Keratinocyte (primary cell): ENCODE results near the gene SLC12A6. TPM values are rescaled to one million over a fixed set of nuclear protein-coding genes. Genes with fewer than 3 reads are reported as not detected.

Source experiments
- DNase-seq: peaks from one replicate; pipeline ENCODE4 v3.0.0-alpha.2; 2011; ENCODE audit warnings: low read depth, missing footprints, low spot score
- FAIRE-seq: peaks from 2 replicates; lab custom pipeline; 2011; peaks lifted over from hg19 to GRCh38; lab: Jason Lieb, UNC
- H2AFZ ChIP-seq: 2 replicates; pipeline ENCODE4 v1.6.0; 2012; ENCODE audit warnings: low read length, control low read depth, inconsistent platforms; ENCODE audit not compliant: control insufficient read depth
- H3K27ac ChIP-seq: 2 replicates; pipeline ENCODE4 v1.5.1; 2011; ENCODE audit warnings: low read length; ENCODE audit not compliant: control insufficient read depth, insufficient read depth
- H3K27me3 ChIP-seq: 3 replicates; pipeline ENCODE4 v1.6.0; 2011; ENCODE audit warnings: low read length; ENCODE audit not compliant: control insufficient read depth, insufficient read depth; ENCODE audit errors: extremely low read depth
- H3K36me3 ChIP-seq, 2 experiments: 2 replicates in 1 of 2; 3 replicates in 1 of 2; pipeline ENCODE4 v1.5.1; 2011; ENCODE audit warnings: low read length in 2 of 2, mild to moderate bottlenecking in 1 of 2; ENCODE audit not compliant: control insufficient read depth in 2 of 2, insufficient read depth in 2 of 2; ENCODE audit errors: extremely low read depth in 1 of 2
- H3K4me1 ChIP-seq: 3 replicates; pipeline ENCODE4 v1.5.1; 2011; ENCODE audit warnings: low read length; ENCODE audit not compliant: control insufficient read depth, insufficient read depth; ENCODE audit errors: extremely low read depth
- H3K4me2 ChIP-seq: 3 replicates; pipeline ENCODE4 v1.6.0; 2011; ENCODE audit warnings: low read depth, low read length; ENCODE audit not compliant: control insufficient read depth, insufficient read depth; ENCODE audit errors: extremely low read depth
- H3K4me3 ChIP-seq, 3 experiments: fragments of 200-600 bp in 1 of 3; sonication (generic) in 1 of 3; 2 replicates in 2 of 3; 3 replicates in 1 of 3; pipeline ENCODE4 v1.5.1; 2011 to 2016; ENCODE audit warnings: low read length in 3 of 3, mild to moderate bottlenecking in 3 of 3, control low read depth in 2 of 3, inconsistent platforms in 1 of 3, low read depth in 1 of 3, mixed read lengths in 1 of 3, mixed run types in 1 of 3, moderate library complexity in 1 of 3; ENCODE audit not compliant: control insufficient read depth in 2 of 3, insufficient read depth in 2 of 3; ENCODE audit errors: extremely low read depth in 1 of 3
- H3K79me2 ChIP-seq: 2 replicates; pipeline ENCODE4 v1.6.0; 2012; ENCODE audit warnings: low read length; ENCODE audit not compliant: control insufficient read depth, insufficient read depth
- H3K9ac ChIP-seq: 3 replicates; pipeline ENCODE4 v1.6.0; 2011; ENCODE audit warnings: low read length; ENCODE audit not compliant: control insufficient read depth, insufficient read depth; ENCODE audit errors: extremely low read depth
- H3K9me1 ChIP-seq: 3 replicates; pipeline ENCODE4 v1.6.0; 2011; ENCODE audit warnings: low read length; ENCODE audit not compliant: control insufficient read depth, insufficient read depth; ENCODE audit errors: extremely low read depth
- H3K9me3 ChIP-seq: 2 replicates; pipeline ENCODE4 v1.5.1; 2012; ENCODE audit warnings: low read depth, low read length; ENCODE audit not compliant: control insufficient read depth
- H4K20me1 ChIP-seq: 3 replicates; pipeline ENCODE4 v1.6.0; 2011; ENCODE audit warnings: low read length; ENCODE audit not compliant: control insufficient read depth, insufficient read depth; ENCODE audit errors: extremely low read depth
- CTCF ChIP-seq, 3 experiments: IDR thresholded peaks in 1 of 3; conservative IDR thresholded peaks in 1 of 3; optimal IDR thresholded peaks in 1 of 3; 2 replicates in 2 of 3; 3 replicates in 1 of 3; pipeline versions ENCODE3 to v1.5.1; 2011; ENCODE audit warnings: low read length in 3 of 3, mild to moderate bottlenecking in 3 of 3, moderate library complexity in 2 of 3, control low read depth in 1 of 3, inconsistent platforms in 1 of 3; ENCODE audit not compliant: insufficient read depth in 2 of 3; ENCODE audit errors: extremely low read depth in 1 of 3
- EZH2 ChIP-seq: IDR thresholded peaks from one replicate; pipeline ENCODE4 v1.6.1; 2012; ENCODE audit warnings: inconsistent platforms, mild to moderate bottlenecking, low read length, moderate library complexity
- dilution Hi-C: fragments of 300-500 bp; cut with MboI; formaldehyde crosslinking; loops from one replicate; pipeline ENCODE4 v1.7.0; 2020; ENCODE audit warnings: low sequenced_read_pairs; ENCODE audit not compliant: extremely low pct_ligation_motif_present
- polyA plus RNA-seq, 5 experiments: library from polyadenylated mRNA; depleted of rRNA in 3 of 5; stranded (reverse) in 3 of 5; stranded (forward) in 1 of 5; unstranded in 1 of 5; fragments of >200 nt; gene quantifications; 1 replicate in 1 of 5; 2 replicates in 3 of 5; 3 replicates in 1 of 5; pipeline versions ENCODE4 v1.2.1 to v1.2.3, GENCODE V29; 2011 to 2012; ENCODE audit warnings: missing spikeins in 2 of 5, low read depth in 1 of 5, low replicate concordance in 1 of 5

The SLC12A6 gene
- polyA plus RNA-seq, 1 donor (not counting 4 experiments of a cell fraction or from before 2014, with no cell fraction given): 24.3 TPM

GRCh38 chr15:34246276-34246976 lies 91.2 kb downstream of the SLC12A6 start:
- no peak overlapping the region for H3K4me3 ChIP-seq
- dilution Hi-C loops: no loop called here
- H2AFZ ChIP-seq: no peak overlapping the region
- no peaks in the 10 kb centered on the region for H3K9me1 ChIP-seq
- peak; percentile 59 for DNase-seq
- TF ChIP-seq CTCF (optimal IDR thresholded peaks at IDR 0.05 in 1 of 3, IDR thresholded peaks at IDR 0.05 in 1 of 3, conservative IDR thresholded peaks at IDR 0.05 in 1 of 3; ENCODE audit: extremely low read depth in 1 of 3, insufficient read depth in 2 of 3, low read length in 3 of 3): no peak
- no peak for TF ChIP-seq EZH2
- peak overlapping the region; percentile 73 for H3K27ac ChIP-seq
- no peaks in the 10 kb centered on the region for H4K20me1 ChIP-seq
- H3K79me2 ChIP-seq: no peaks in the 10 kb centered on the region
- peak overlapping the region; percentile 48 for H3K4me2 ChIP-seq
- peak overlapping the region; percentile 41 for H3K9ac ChIP-seq
- no peaks in the 10 kb centered on the region for H3K27me3 ChIP-seq
- H3K9me3 ChIP-seq: no peaks in the 10 kb centered on the region
- no peaks in the 10 kb centered on the region for H3K36me3 ChIP-seq
- peaks cover 7% of the 10 kb centered on the region for H3K4me1 ChIP-seq
- peak; percentile 94 for FAIRE-seq

GRCh38 chr15:34243226-34243625 lies 94.4 kb downstream of the SLC12A6 start:
- Histone ChIP-seq H3K27me3 (no peaks in the 10 kb centered on the region), H3K27ac (peak overlapping the region; percentile 11), H3K4me2 (no peak overlapping the region), H3K36me3 (peaks cover 0 to 2% of the 10 kb centered on the region in 2 experiments), H2AFZ (no peak overlapping the region), H4K20me1 (no peaks in the 10 kb centered on the region), H3K9me1 (no peaks in the 10 kb centered on the region), H3K4me3 (no peak overlapping the region), H3K79me2 (no peaks in the 10 kb centered on the region), H3K9ac (no peak overlapping the region), H3K9me3 (no peaks in the 10 kb centered on the region), H3K4me1 (peaks cover 30% of the 10 kb centered on the region)
- dilution Hi-C loops: no loop called here
- FAIRE-seq: no peak
- DNase-seq: no peak
- no peak for TF ChIP-seq CTCF (optimal IDR thresholded peaks at IDR 0.05 in 1 of 3, IDR thresholded peaks at IDR 0.05 in 1 of 3, conservative IDR thresholded peaks at IDR 0.05 in 1 of 3; ENCODE audit: extremely low read depth in 1 of 3, insufficient read depth in 2 of 3, low read length in 3 of 3)
- no peak for TF ChIP-seq EZH2
